H1 (cell line): ENCODE results near the gene EPX. TPM values are rescaled to one million over a fixed set of nuclear protein-coding genes. Genes with fewer than 3 reads are reported as not detected.

Experiments used
- ATF2 ChIP-seq: IDR thresholded peaks from 2 replicates; pipeline ENCODE4 v1.6.1; 2012; ENCODE audit warnings: low read length, inconsistent platforms
- CHD7 ChIP-seq: fragments of 300-600 bp; sonication (generic); IDR thresholded peaks from 2 replicates; pipeline ENCODE4 v1.7.1; 2012; ENCODE audit warnings: low read length, moderate library complexity, mild to moderate bottlenecking, inconsistent platforms; ENCODE audit not compliant: insufficient replicate concordance
- EP300 ChIP-seq, 2 experiments: IDR thresholded peaks; 1 replicate in 1 of 2; 2 replicates in 1 of 2; pipeline ENCODE4 v1.6.1; 2011 to 2012; ENCODE audit warnings: low read depth in 2 of 2, low read length in 2 of 2, mild to moderate bottlenecking in 2 of 2, borderline replicate concordance in 1 of 2, inconsistent platforms in 1 of 2, moderate library complexity in 1 of 2
- KDM4A ChIP-seq: IDR thresholded peaks from one replicate; pipeline ENCODE4 v1.7.1; 2012; ENCODE audit warnings: low read depth, mild to moderate bottlenecking, moderate library complexity, low read length, inconsistent platforms; ENCODE audit not compliant: severe bottlenecking
- KDM5A ChIP-seq: fragments of 200-600 bp; IDR thresholded peaks from 2 replicates; pipeline ENCODE4 v1.7.1; 2012; ENCODE audit warnings: mild to moderate bottlenecking, low read length, inconsistent platforms, mixed read lengths
- RBBP5 ChIP-seq: IDR thresholded peaks from 2 replicates; pipeline ENCODE4 v1.7.1; 2012; ENCODE audit warnings: low read depth, mild to moderate bottlenecking, inconsistent platforms, low read length, moderate library complexity, borderline replicate concordance
- SRF ChIP-seq: IDR thresholded peaks from 2 replicates; pipeline ENCODE4 v1.6.1; 2011; ENCODE audit warnings: mild to moderate bottlenecking, low read depth, low read length, moderate library complexity
- polyA plus RNA-seq, 7 experiments: library from polyadenylated mRNA; depleted of rRNA in 3 of 7; stranded (reverse) in 5 of 7; unstranded in 2 of 7; fragments of >200 nt in 5 of 7; fragments of 200-250 nt in 2 of 7; gene quantifications; 1 replicate in 5 of 7; 2 replicates in 1 of 7; 4 replicates in 1 of 7; pipeline versions ENCODE4 v1.2.1 to v1.2.3, GENCODE V29; 2011 to 2013; ENCODE audit warnings: missing spikeins in 2 of 7, mixed read lengths in 2 of 7
- total RNA-seq: library from RNA; stranded (reverse); fragmentation: NEBNext Ultra II Directional; extraction: Animal tissue kit (Norgen Biotek cat#: 25700); gene quantifications from 2 replicates; pipeline ENCODE4 v1.2.1, GENCODE V29; 2021

Gene EPX
- total and polyA plus RNA-seq, 2 of the 8 experiments (the other 6 are each of a cell fraction or from before 2014, with no cell fraction given): not detected

- TF ChIP-seq CHD7: no peak
- TF ChIP-seq SRF: no peak
- no peak for TF ChIP-seq KDM4A
- TF ChIP-seq ATF2: no peak
- TF ChIP-seq KDM5A: no peak
- no peak for TF ChIP-seq EP300 (IDR thresholded peaks at IDR 0.05; ENCODE audit: borderline replicate concordance in 1 of 2, low read depth in 2 of 2, low read length in 2 of 2)
- no peak for TF ChIP-seq RBBP5
These were observed 3.1 kb downstream of the EPX start (continued) for GRCh38 chr17:58195518-58196123.
